Measurements from ENCODE around the gene NKX2-3.

The NKX2-3 gene

GRCh38 chr10:99532687-99533495 lies at the start of gene NKX2-3:
Gene NKX2-3, plus strand, starts transcription at chr10:99532942. Its CDS starts 190 bp downstream, at chr10:99533132.
- peak; percentile 57 for DNase-seq

GRCh38 chr10:99484626-99485581 lies 47.8 kb upstream of the NKX2-3 start:
- DNase-seq = no peak

GRCh38 chr10:99487125-99487807 lies 45.5 kb upstream of the NKX2-3 start:
- DNase-seq = no peak

GRCh38 chr10:99489271-99489670 lies 43.5 kb upstream of the NKX2-3 start:
- DNase-seq = no peak

- DNase-seq = no peak
Measured at GRCh38 chr10:99497343-99498025, 35.3 kb upstream of the NKX2-3 start.

- DNase-seq = no peak
Measured at GRCh38 chr10:99506416-99506815, 26.3 kb upstream of the NKX2-3 start.

- no peak for DNase-seq
Measured at GRCh38 chr10:99507265-99507664, 25.5 kb upstream of the NKX2-3 start.

- no peak for DNase-seq
Measured at GRCh38 chr10:99513061-99513460, 19.7 kb upstream of the NKX2-3 start.

- no peak for DNase-seq
Measured at GRCh38 chr10:99519690-99520039, 13.1 kb upstream of the NKX2-3 start.

GRCh38 chr10:99520040-99520846 lies 12.5 kb upstream of the NKX2-3 start:
- DNase-seq = no peak

- no peak for DNase-seq
Measured at GRCh38 chr10:99520847-99521764, 11.6 kb upstream of the NKX2-3 start.

GRCh38 chr10:99521765-99522469 lies 10.8 kb upstream of the NKX2-3 start:
- no peak for DNase-seq

- DNase-seq = no peak
Measured at GRCh38 chr10:99522470-99523250, 10.1 kb upstream of the NKX2-3 start.

GRCh38 chr10:99523251-99523773 lies 9.4 kb upstream of the NKX2-3 start:
- DNase-seq = no peak

GRCh38 chr10:99524050-99524666 lies 8.6 kb upstream of the NKX2-3 start:
- DNase-seq = no peak

- DNase-seq = no peak
Measured at GRCh38 chr10:99524736-99525380, 7.9 kb upstream of the NKX2-3 start.

GRCh38 chr10:99525897-99526296 lies 6.8 kb upstream of the NKX2-3 start:
- DNase-seq = no peak
